Inflammatory macrophage treated with lipopolysaccharide for 4 hours (primary cell): ENCODE measurements around the gene FOXL3.
A peak's percentile ranks its signal among the peaks of the same experiment; 100 is the strongest.
"Not testable (repeated sequence)": the region's sequence is repeated elsewhere in the genome, so short reads cannot be mapped to it uniquely, and the experiment has no call there.

ENCODE experiments used
- DNase-seq: peaks from one replicate; pipeline ENCODE4 v3.0.0-alpha.2; 2020

The FOXL3 gene

DNA sequence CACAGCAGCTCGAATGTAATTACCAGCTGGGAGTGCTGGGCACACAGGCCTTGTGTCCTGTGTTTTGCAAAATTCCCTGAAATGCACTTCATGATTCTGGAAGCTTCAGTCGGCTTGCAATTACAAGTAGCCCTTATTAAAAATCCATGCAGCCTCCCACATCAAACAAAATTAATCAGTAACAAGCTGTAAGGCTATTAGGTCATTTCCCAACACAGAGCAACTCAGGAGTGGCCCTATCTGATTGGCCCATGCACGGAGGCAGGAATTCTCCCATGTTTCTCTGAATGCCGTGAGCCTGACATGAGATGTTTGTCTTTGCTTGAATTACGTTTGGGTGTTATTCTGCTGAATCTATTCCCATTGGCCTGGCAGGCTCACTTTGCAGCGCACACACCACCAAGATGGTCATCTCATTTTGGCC is 36.9 kb downstream of the FOXL3 start:
- no peak for DNase-seq

- no peak for DNase-seq
Measured at GRCh38 chr7:327233-327931, 37.4 kb downstream of the FOXL3 start.

- DNase-seq, result no peak
Measured at GRCh38 chr7:327991-328702, 38.2 kb downstream of the FOXL3 start.

DNA sequence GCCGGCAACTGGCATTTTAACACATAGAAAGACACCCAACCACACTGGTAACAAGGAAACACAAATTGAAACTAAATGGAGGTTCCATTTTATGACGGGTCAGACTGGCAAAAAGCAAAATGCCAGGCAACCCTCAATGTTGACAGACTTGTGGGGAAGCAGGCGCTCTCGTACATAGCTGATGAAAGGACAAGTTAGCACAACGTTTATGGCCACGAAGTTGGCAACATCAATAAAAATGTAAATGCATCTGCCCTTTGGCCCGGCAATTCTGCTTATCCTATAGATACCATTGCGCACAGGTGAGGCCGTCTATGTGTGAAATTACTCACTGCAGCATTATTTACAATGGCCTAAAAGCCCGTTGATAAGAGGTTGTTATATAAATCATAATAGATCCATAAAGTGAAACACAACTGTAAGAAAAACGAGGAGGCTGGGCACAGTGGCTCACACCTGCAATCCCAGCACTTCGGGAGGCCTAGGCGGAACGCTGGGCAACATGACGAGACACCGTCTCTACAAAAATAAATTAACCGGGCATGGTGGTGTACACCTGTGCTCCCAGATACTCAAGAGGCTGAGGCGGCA is 39.8 kb downstream of the FOXL3 start:
- DNase-seq, result no peak

- DNase-seq, result no peak
Measured at GRCh38 chr7:330511-331230, 40.7 kb downstream of the FOXL3 start.

DNA sequence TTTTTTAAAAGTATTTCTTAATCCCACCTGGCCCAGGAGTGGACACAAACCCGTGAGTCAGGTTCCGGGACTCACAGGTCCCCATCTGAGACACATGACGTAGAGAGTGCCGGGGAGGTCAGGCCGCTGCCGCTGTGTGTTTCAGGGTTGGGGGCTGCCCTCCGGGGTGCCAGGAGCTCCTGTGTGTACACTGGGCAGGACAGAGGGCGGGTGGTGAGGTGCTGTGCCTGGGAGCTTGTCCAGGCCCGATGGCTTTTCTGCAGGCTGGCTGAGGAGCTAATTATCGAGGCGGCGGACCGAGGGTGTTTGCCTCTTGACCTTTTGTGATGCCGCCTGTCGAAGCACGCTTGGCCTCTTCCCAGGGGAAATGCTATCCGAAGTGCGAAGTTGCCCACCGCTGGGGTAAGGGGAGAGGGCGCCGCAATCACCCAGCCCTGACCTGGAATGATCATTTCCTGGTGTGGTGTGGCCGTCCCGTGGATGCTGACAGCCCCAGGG is 42.1 kb downstream of the FOXL3 start:
- DNase-seq, result no peak

GRCh38 chr7:332646-333392 is 42.8 kb downstream of the FOXL3 start:
- peak; percentile 31 for DNase-seq

DNA sequence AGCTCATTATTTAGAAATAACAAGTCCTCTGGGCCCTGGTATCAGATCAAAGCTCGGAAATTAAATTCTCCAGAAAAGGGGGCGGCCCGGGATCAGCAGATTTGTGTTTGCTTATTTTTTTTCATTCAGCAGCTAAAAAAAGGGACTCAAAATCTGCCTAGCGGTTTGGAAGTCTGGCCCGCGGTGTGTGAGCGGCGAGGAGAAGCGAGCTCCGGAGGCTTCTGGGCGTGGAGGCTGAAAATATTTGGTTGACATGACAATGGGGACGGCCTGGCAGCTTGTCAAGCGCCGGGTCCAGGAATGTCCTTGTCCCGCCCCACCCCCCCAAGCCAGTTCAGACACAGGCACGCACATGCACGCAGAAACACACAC is 43.4 kb downstream of the FOXL3 start:
- DNase-seq, result no peak

DNA sequence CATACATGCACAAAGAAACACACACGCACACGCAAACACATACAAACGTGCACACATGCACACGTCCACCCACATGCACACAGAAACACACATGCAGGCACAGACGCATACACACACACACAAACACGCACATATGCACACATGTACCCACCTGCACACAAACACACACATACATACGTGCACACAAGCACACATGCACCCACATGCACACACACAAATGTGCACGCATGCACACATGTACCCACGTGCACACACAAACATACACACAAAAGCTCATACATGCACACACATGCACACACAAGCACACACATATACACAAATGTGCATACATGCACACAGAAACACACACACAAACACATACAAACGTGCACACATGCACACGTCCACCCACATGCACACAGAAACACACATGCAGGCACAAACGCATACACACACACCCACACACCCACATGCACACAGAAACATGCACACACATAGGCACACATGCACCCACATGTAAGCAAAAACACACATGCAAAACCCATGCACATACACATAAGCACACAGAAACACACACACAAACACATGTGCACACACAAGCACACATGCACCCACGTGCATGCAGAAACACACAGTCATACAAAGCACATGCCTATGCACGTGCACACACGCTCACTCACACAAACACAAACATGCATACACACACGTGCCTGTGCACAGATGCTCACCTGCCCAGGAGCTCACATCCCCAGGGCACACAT is 44.8 kb downstream of the FOXL3 start:
- no peak for DNase-seq

- DNase-seq, result no peak
Measured at GRCh38 chr7:335358-336148, 45.6 kb downstream of the FOXL3 start.

DNA sequence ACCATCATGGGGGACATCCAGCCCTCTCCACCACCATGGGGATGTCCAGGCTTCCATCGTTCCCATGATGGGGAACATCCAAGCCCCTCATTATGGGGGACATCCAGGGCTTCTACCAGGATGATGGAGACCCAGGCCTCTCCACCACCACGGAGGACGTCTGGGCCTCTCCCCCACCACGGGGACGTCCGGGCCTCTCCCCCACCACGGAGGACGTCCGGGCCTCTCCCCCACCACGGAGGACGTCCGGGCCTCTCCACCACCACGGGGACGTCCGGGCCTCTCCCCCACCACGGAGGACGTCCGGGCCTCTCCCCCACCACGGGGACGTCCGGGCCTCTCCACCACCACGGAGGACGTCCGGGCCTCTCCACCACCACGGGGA is 46.2 kb downstream of the FOXL3 start:
- DNase-seq, result not testable (repeated sequence)

- DNase-seq, result no peak
Measured at GRCh38 chr7:336810-337566, 47.0 kb downstream of the FOXL3 start.

DNA sequence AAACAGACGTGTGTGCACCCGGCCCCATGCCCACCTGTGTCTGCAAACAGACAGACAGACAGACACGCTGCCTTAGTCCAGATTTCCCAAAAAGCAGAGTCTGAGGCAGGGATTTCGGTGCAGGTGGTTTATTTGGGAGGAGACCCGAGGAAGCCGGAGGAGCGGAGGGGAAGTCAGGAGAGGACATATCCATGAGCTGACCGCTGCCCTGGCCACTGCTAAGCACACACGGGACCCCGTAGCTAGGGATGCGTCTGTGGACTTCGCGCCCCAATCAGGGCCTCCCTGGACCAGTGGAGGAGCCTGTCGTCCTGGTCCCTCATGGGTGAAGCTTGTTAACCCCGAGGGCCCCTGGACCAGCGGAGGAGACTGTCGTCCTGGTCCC is 47.6 kb downstream of the FOXL3 start:
- no peak for DNase-seq

GRCh38 chr7:338295-339061 is 48.5 kb downstream of the FOXL3 start:
- DNase-seq, result no peak

DNA sequence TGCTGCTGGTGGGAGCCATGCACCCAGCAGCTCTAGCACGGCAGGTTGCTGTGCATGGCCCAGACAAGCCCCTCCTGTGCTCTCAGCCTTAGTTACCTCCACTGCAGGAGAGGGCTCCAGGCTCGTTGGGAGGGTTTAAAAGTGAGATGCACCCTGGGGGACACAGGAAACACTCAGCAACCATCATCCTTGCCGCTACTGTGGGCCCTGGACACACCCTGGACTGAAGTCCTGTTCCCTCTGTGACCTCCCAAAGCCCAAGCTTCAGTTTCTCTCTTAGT is 49.0 kb downstream of the FOXL3 start:
- DNase-seq, result no peak

- no peak for DNase-seq
Measured at GRCh38 chr7:339696-340095, 49.7 kb downstream of the FOXL3 start.

- no peak for DNase-seq
Measured at GRCh38 chr7:340200-340937, 50.4 kb downstream of the FOXL3 start.
